ENCODE data around the gene SCYGR7. TPM values are rescaled to one million over a fixed set of nuclear protein-coding genes. Genes with fewer than 3 reads are reported as not detected.

Gene SCYGR7
- total and polyA plus RNA-seq, 2 of the 13 experiments (the other 11 are each of a cell fraction or from before 2014, with no cell fraction given) = not detected

DNA sequence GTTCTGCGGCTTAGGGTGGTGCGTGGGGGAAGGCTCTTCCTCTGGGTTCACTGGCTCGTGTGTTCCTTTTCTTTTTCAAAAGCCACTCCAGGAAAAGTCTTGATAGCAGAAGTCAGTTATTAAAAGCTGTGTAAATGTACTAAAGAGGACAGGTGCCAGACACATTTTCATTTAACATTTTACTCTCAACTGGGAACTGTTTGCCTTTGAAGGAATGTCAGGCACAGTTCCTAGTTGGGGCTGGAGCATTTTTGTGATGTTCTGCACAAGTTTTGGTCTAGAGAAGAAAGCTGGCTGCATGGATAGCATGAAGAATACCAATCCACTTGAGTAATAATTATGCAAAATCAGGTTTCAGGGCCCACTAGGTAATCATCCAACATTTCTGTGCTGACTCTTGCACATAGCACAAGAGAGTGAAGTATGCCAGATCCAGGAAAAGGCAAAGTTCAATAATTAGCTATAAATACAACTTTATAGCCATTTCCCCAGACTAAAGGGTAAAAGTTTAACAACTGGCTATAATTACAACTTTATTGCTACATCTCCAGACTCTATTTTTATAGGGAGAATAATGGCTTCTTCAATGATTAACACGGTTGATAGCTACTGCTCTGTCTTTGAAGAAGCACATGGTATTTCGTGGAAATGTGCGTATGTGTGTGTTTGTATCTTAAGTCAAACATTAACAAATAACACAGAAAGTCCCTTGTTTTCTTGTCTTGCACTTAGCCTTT, 33.8 kb downstream of the SCYGR7 start (continued):
- no peak for TF ChIP-seq POGZ (CRISPR knock-in tag; IDR thresholded peaks at IDR 0.05)
- TF ChIP-seq ZNF768 (CRISPR knock-in tag; IDR thresholded peaks at IDR 0.05) = no peak
- no peak for TF ChIP-seq ZNF20 (CRISPR knock-in tag; IDR thresholded peaks at IDR 0.05)
- no peak for TF ChIP-seq ZNF430 (CRISPR knock-in tag; IDR thresholded peaks at IDR 0.05)
- TF ChIP-seq, protein P1, sequence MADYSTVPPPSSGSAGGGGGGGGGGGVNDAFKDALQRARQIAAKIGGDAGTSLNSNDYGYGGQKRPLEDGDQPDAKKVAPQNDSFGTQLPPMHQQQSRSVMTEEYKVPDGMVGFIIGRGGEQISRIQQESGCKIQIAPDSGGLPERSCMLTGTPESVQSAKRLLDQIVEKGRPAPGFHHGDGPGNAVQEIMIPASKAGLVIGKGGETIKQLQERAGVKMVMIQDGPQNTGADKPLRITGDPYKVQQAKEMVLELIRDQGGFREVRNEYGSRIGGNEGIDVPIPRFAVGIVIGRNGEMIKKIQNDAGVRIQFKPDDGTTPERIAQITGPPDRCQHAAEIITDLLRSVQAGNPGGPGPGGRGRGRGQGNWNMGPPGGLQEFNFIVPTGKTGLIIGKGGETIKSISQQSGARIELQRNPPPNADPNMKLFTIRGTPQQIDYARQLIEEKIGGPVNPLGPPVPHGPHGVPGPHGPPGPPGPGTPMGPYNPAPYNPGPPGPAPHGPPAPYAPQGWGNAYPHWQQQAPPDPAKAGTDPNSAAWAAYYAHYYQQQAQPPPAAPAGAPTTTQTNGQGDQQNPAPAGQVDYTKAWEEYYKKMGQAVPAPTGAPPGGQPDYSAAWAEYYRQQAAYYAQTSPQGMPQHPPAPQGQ (CRISPR knock-in tag; IDR thresholded peaks at IDR 0.05; ENCODE audit: borderline replicate concordance) = no peak
- TF ChIP-seq, protein P2, sequence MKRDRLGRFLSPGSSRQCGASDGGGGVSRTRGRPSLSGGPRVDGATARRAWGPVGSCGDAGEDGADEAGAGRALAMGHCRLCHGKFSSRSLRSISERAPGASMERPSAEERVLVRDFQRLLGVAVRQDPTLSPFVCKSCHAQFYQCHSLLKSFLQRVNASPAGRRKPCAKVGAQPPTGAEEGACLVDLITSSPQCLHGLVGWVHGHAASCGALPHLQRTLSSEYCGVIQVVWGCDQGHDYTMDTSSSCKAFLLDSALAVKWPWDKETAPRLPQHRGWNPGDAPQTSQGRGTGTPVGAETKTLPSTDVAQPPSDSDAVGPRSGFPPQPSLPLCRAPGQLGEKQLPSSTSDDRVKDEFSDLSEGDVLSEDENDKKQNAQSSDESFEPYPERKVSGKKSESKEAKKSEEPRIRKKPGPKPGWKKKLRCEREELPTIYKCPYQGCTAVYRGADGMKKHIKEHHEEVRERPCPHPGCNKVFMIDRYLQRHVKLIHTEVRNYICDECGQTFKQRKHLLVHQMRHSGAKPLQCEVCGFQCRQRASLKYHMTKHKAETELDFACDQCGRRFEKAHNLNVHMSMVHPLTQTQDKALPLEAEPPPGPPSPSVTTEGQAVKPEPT (CRISPR knock-in tag; IDR thresholded peaks at IDR 0.05; ENCODE audit: low read depth) = no peak
- TF ChIP-seq KLF15 (CRISPR knock-in tag; IDR thresholded peaks at IDR 0.05; ENCODE audit: borderline replicate concordance) = no peak
- no peak for TF ChIP-seq ZNF761 (CRISPR knock-in tag; conservative IDR thresholded peaks at IDR 0.05)
- no peak for TF ChIP-seq ZNF160 (CRISPR knock-in tag; IDR thresholded peaks at IDR 0.05)
- no peak for TF ChIP-seq ZNF83 (CRISPR knock-in tag; IDR thresholded peaks at IDR 0.05; ENCODE audit: borderline replicate concordance)
- TF ChIP-seq SRY (CRISPR knock-in tag; IDR thresholded peaks at IDR 0.05) = no peak
- no peak for TF ChIP-seq ZNF136 (CRISPR knock-in tag; IDR thresholded peaks at IDR 0.05; ENCODE audit: low read depth)
- TF ChIP-seq HDAC1 (CRISPR knock-in tag; IDR thresholded peaks at IDR 0.05) = no peak
- TF ChIP-seq NFE2L2 (IDR thresholded peaks at IDR 0.05; ENCODE audit: low read length) = no peak
- TF ChIP-seq CHD4 (IDR thresholded peaks at IDR 0.05; ENCODE audit: borderline replicate concordance, low read length) = 0 out of 2 replicates have a peak, but pooled peaks have one; percentile 12
- TF ChIP-seq, protein P3, sequence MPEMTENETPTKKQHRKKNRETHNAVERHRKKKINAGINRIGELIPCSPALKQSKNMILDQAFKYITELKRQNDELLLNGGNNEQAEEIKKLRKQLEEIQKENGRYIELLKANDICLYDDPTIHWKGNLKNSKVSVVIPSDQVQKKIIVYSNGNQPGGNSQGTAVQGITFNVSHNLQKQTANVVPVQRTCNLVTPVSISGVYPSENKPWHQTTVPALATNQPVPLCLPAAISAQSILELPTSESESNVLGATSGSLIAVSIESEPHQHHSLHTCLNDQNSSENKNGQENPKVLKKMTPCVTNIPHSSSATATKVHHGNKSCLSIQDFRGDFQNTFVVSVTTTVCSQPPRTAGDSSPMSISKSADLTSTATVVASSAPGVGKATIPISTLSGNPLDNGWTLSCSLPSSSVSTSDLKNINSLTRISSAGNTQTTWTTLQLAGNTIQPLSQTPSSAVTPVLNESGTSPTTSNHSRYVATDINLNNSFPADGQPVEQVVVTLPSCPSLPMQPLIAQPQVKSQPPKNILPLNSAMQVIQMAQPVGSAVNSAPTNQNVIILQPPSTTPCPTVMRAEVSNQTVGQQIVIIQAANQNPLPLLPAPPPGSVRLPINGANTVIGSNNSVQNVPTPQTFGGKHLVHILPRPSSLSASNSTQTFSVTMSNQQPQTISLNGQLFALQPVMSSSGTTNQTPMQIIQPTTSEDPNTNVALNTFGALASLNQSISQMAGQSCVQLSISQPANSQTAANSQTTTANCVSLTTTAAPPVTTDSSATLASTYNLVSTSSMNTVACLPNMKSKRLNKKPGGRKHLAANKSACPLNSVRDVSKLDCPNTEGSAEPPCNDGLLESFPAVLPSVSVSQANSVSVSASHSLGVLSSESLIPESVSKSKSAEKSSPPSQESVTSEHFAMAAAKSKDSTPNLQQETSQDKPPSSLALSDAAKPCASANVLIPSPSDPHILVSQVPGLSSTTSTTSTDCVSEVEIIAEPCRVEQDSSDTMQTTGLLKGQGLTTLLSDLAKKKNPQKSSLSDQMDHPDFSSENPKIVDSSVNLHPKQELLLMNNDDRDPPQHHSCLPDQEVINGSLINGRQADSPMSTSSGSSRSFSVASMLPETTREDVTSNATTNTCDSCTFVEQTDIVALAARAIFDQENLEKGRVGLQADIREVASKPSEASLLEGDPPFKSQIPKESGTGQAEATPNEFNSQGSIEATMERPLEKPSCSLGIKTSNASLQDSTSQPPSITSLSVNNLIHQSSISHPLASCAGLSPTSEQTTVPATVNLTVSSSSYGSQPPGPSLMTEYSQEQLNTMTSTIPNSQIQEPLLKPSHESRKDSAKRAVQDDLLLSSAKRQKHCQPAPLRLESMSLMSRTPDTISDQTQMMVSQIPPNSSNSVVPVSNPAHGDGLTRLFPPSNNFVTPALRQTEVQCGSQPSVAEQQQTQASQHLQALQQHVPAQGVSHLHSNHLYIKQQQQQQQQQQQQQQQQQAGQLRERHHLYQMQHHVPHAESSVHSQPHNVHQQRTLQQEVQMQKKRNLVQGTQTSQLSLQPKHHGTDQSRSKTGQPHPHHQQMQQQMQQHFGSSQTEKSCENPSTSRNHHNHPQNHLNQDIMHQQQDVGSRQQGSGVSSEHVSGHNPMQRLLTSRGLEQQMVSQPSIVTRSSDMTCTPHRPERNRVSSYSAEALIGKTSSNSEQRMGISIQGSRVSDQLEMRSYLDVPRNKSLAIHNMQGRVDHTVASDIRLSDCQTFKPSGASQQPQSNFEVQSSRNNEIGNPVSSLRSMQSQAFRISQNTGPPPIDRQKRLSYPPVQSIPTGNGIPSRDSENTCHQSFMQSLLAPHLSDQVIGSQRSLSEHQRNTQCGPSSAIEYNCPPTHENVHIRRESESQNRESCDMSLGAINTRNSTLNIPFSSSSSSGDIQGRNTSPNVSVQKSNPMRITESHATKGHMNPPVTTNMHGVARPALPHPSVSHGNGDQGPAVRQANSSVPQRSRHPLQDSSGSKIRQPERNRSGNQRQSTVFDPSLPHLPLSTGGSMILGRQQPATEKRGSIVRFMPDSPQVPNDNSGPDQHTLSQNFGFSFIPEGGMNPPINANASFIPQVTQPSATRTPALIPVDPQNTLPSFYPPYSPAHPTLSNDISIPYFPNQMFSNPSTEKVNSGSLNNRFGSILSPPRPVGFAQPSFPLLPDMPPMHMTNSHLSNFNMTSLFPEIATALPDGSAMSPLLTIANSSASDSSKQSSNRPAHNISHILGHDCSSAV (CRISPR knock-in tag; IDR thresholded peaks at IDR 0.05; ENCODE audit: borderline replicate concordance) = no peak
- no peak for TF ChIP-seq SP1 (IDR thresholded peaks at IDR 0.05)
- TF ChIP-seq SP1 (CRISPR knock-in tag; IDR thresholded peaks at IDR 0.05) = no peak
- no peak for TF ChIP-seq ZNF30 (CRISPR knock-in tag; IDR thresholded peaks at IDR 0.05)
